ENCODE results near the gene ACSBG1. TPM values are rescaled to one million over a fixed set of nuclear protein-coding genes. Genes with fewer than 3 reads are reported as not detected.
A peak's percentile ranks its signal among the peaks of the same experiment; 100 is the strongest.

Gene ACSBG1
- total RNA-seq, 2 donors from 2014 or later, result 0.27 to 1.2 TPM

DNA sequence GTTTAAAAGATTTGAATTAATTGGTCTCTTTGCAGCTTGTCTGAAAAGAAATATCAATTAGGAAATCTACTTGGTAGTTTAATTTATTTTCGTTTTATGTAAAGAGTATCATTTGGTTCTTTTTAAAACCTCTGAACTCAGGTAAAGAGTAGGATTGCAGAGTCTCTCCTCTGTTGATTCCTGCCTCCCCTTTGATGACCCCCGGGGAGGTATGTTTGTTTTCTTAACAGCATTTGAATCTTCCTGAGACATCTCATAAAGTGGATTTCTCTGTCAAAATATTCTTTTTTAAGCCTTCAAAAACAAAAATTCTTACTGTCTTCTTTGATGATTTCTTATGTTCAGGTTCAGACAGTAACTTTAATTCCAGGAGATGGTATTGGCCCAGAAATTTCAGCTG, 77.2 kb downstream of the ACSBG1 start:
- peak overlapping the region; percentile 72 for H3K27ac Mint-ChIP-seq
- H3K9me3 ChIP-seq (ENCODE audit: control insufficient read depth, low read length), result no peaks in the 10 kb centered on the region
- no peaks in the 10 kb centered on the region for H3K27me3 Mint-ChIP-seq (ENCODE audit: insufficient read depth)
- peaks cover 26% of the 10 kb centered on the region for H3K36me3 Mint-ChIP-seq (ENCODE audit: low read depth)
- no peak overlapping the region for H3K27ac ChIP-seq (ENCODE audit: low read depth, low read length)
- no peak overlapping the region for H3K9ac ChIP-seq (ENCODE audit: extremely low read depth, low read length, poor library complexity, severe bottlenecking)
- H3K36me3 ChIP-seq (ENCODE audit: control insufficient read depth, insufficient read depth, low read length), result peaks cover 18% of the 10 kb centered on the region
- H3K4me1 Mint-ChIP-seq, result peaks cover 18% of the 10 kb centered on the region
- H3K4me3 ChIP-seq (ENCODE audit: low read length), result no peak overlapping the region
- 21 to 22% methylated on average over 2 of the region's 2 CpGs for WGBS, 2 experiments (ENCODE audit: insufficient coverage in 1 of 2, insufficient read length in 1 of 2)
- TF ChIP-seq, protein P1, sequence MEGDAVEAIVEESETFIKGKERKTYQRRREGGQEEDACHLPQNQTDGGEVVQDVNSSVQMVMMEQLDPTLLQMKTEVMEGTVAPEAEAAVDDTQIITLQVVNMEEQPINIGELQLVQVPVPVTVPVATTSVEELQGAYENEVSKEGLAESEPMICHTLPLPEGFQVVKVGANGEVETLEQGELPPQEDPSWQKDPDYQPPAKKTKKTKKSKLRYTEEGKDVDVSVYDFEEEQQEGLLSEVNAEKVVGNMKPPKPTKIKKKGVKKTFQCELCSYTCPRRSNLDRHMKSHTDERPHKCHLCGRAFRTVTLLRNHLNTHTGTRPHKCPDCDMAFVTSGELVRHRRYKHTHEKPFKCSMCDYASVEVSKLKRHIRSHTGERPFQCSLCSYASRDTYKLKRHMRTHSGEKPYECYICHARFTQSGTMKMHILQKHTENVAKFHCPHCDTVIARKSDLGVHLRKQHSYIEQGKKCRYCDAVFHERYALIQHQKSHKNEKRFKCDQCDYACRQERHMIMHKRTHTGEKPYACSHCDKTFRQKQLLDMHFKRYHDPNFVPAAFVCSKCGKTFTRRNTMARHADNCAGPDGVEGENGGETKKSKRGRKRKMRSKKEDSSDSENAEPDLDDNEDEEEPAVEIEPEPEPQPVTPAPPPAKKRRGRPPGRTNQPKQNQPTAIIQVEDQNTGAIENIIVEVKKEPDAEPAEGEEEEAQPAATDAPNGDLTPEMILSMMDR (conservative IDR thresholded peaks at IDR 0.05), result no peak
- H3K9me3 Mint-ChIP-seq, result no peaks in the 10 kb centered on the region
- DNase-seq, result no peak
- no peaks in the 10 kb centered on the region for H3K4me1 ChIP-seq (ENCODE audit: control insufficient read depth, insufficient read depth, low read length)
- H3K27me3 ChIP-seq (ENCODE audit: control insufficient read depth, insufficient read depth, low read length, poor library complexity, severe bottlenecking), result no peaks in the 10 kb centered on the region
- no peak overlapping the region for H3K4me3 Mint-ChIP-seq

- Histone ChIP-seq H3K4me1 (ENCODE audit: control insufficient read depth, insufficient read depth, low read length) (no peaks in the 10 kb centered on the region), H3K4me3 (ENCODE audit: low read length) (no peak overlapping the region), H3K36me3 (ENCODE audit: control insufficient read depth, insufficient read depth, low read length) (peaks cover 13% of the 10 kb centered on the region), H3K9ac (ENCODE audit: extremely low read depth, low read length, poor library complexity, severe bottlenecking) (no peak overlapping the region), H3K9me3 (ENCODE audit: control insufficient read depth, low read length) (no peaks in the 10 kb centered on the region), H3K27ac (ENCODE audit: low read depth, low read length) (no peak overlapping the region), H3K27me3 (ENCODE audit: control insufficient read depth, insufficient read depth, low read length, poor library complexity, severe bottlenecking) (no peaks in the 10 kb centered on the region)
- H3K4me1 Mint-ChIP-seq, result peaks cover 18% of the 10 kb centered on the region
- H3K36me3 Mint-ChIP-seq (ENCODE audit: low read depth), result peaks cover 21% of the 10 kb centered on the region
- WGBS, 2 experiments (ENCODE audit: insufficient coverage in 1 of 2, insufficient read length in 1 of 2), result 71% methylated on average over 1 of the region's 1 CpG; no CpG with 5 or more reads in 1 of the 2 experiments
- H3K27ac Mint-ChIP-seq, result peak overlapping the region; percentile 72
- H3K27me3 Mint-ChIP-seq (ENCODE audit: insufficient read depth), result no peaks in the 10 kb centered on the region
- DNase-seq, result no peak
- TF ChIP-seq, protein P1 (conservative IDR thresholded peaks at IDR 0.05), result no peak
- no peaks in the 10 kb centered on the region for H3K9me3 Mint-ChIP-seq
- H3K4me3 Mint-ChIP-seq, result no peak overlapping the region
These were observed 77.7 kb downstream of the ACSBG1 start for GRCh38 chr15:78156653-78157052.

DNA sequence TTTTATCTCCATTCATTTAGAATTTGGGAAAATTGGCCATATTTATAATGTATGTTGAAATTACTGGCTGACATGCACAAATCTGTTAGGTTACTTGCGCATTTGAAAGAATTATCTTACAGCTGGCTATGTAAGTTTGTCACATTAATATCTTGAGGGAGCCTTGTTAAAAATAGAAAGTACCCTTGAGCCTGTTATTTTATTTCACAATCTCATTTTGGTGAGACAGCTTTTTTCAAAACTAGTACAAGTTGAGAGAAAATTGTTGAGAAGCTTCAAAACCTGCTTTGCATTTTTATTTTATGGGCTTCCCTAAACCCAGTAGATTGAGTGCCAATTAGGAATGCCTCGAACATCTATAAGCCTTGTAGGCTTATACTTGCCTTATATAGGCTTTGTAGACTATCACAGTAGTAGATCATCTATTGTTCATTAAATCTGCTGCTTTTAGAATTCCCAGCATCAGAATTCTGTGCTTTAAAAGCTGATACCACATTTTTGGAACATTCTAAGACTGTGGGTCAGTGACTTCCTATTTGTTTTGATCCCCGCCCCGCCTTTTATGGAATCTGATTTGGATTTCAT, 78.9 kb downstream of the ACSBG1 start:
- H3K9me3 ChIP-seq (ENCODE audit: control insufficient read depth, low read length), result no peaks in the 10 kb centered on the region
- H3K27me3 Mint-ChIP-seq (ENCODE audit: insufficient read depth), result no peaks in the 10 kb centered on the region
- H3K9ac ChIP-seq (ENCODE audit: extremely low read depth, low read length, poor library complexity, severe bottlenecking), result no peak overlapping the region
- TF ChIP-seq, protein P1 (conservative IDR thresholded peaks at IDR 0.05), result no peak
- H3K4me1 ChIP-seq (ENCODE audit: control insufficient read depth, insufficient read depth, low read length), result no peaks in the 10 kb centered on the region
- H3K27ac Mint-ChIP-seq, result no peak overlapping the region
- peaks cover 23% of the 10 kb centered on the region for H3K4me1 Mint-ChIP-seq
- H3K4me3 Mint-ChIP-seq, result no peak overlapping the region
- no peak overlapping the region for H3K27ac ChIP-seq (ENCODE audit: low read depth, low read length)
- H3K36me3 ChIP-seq (ENCODE audit: control insufficient read depth, insufficient read depth, low read length), result peaks cover 12% of the 10 kb centered on the region
- H3K36me3 Mint-ChIP-seq (ENCODE audit: low read depth), result peaks cover 16% of the 10 kb centered on the region
- no peaks in the 10 kb centered on the region for H3K27me3 ChIP-seq (ENCODE audit: control insufficient read depth, insufficient read depth, low read length, poor library complexity, severe bottlenecking)
- no peak overlapping the region for H3K4me3 ChIP-seq (ENCODE audit: low read length)
- 89 to 100% methylated on average over 4 of the region's 4 CpGs for WGBS, 2 experiments (ENCODE audit: insufficient coverage in 1 of 2, insufficient read length in 1 of 2)
- DNase-seq, result no peak
- H3K9me3 Mint-ChIP-seq, result no peaks in the 10 kb centered on the region

Measured in endodermal cell (in vitro differentiated cells).